B cell (primary cell): ENCODE measurements around the gene TBX4. TPM values are rescaled to one million over a fixed set of nuclear protein-coding genes. Genes with fewer than 3 reads are reported as not detected.

Experiments used
- ATAC-seq: fragments of 200-7000 bp; cut with Tn5 transposase; one replicate; pipeline ENCODE4 v1.10.0; 2021; ENCODE audit warnings: low read depth, mild to moderate bottlenecking, moderate number of reproducible peaks, moderate library complexity
- CTCF ChIA-PET: fragments of 350-600 bp; sonication (Branson Sonifier 250); formaldehyde crosslinking; loops from one replicate; lab custom pipeline; 2021; ENCODE audit warnings: antibody characterized with exemption, inconsistent platforms; lab: Charles Lee
- POLR2A ChIA-PET: fragments of 350-600 bp; sonication (Branson Sonifier 250); formaldehyde crosslinking; loops from one replicate; lab custom pipeline; 2021; ENCODE audit warnings: antibody characterized with exemption; lab: Charles Lee
- DNase-seq: peaks from one replicate; pipeline ENCODE4 v3.0.0; 2013
- H2AFZ ChIP-seq: 2 replicates; pipeline ENCODE4 v1.6.1; 2012; ENCODE audit warnings: mild to moderate bottlenecking, low read depth, low read length; ENCODE audit not compliant: insufficient read depth, poor library complexity, severe bottlenecking
- H3K27ac ChIP-seq, 2 donors: 1 replicate in 1 of 2; 2 replicates in 1 of 2; pipeline ENCODE4 v1.5.1; 2012 to 2013; ENCODE audit warnings: low read length in 2 of 2, mild to moderate bottlenecking in 2 of 2, moderate library complexity in 1 of 2
- H3K27me3 ChIP-seq, 4 experiments: fragments of 200-600 bp in 1 of 4; sonication (generic) in 1 of 4; replicated peaks in 1 of 4; 1 replicate in 2 of 4; 2 replicates in 2 of 4; pipeline versions ENCODE4 v1.6.1 to v1.7.0; 2013 to 2016; ENCODE audit warnings: low read length in 3 of 4, mild to moderate bottlenecking in 2 of 4, mixed read lengths in 1 of 4, moderate library complexity in 1 of 4; ENCODE audit not compliant: insufficient read depth in 4 of 4, control insufficient read depth in 3 of 4; ENCODE audit errors: control extremely low read depth in 1 of 4
- H3K36me3 ChIP-seq, 2 experiments: replicated peaks in 1 of 2; 1 replicate in 1 of 2; 2 replicates in 1 of 2; pipeline versions ENCODE4 v1.6.1 to v1.7.1; 2013; ENCODE audit warnings: low read length in 1 of 2; ENCODE audit not compliant: insufficient read depth in 2 of 2, control insufficient read depth in 1 of 2; ENCODE audit errors: control extremely low read depth in 1 of 2, extremely low read depth in 1 of 2
- H3K4me1 ChIP-seq, 2 donors: fragments of 200-600 bp in 1 of 2; sonication (generic) in 1 of 2; 1 replicate in 1 of 2; 2 replicates in 1 of 2; pipeline versions ENCODE4 v1.5.1 to v1.6.1; 2013 to 2017; ENCODE audit warnings: low read length in 2 of 2; ENCODE audit not compliant: control insufficient read depth in 2 of 2, insufficient read depth in 2 of 2
- H3K4me2 ChIP-seq: replicated peaks from 2 replicates; pipeline ENCODE3; 2012; ENCODE audit warnings: mild to moderate bottlenecking, low read depth, low read length; ENCODE audit not compliant: poor library complexity, severe bottlenecking
- H3K4me3 ChIP-seq, 5 experiments: fragments of 200-600 bp in 1 of 5; sonication (generic) in 1 of 5; 1 replicate in 3 of 5; 2 replicates in 2 of 5; pipeline versions ENCODE4 v1.5.1 to v1.7.0; 2011 to 2016; ENCODE audit warnings: low read length in 4 of 5, mild to moderate bottlenecking in 4 of 5, low read depth in 2 of 5, control low read depth in 1 of 5, moderate library complexity in 1 of 5; ENCODE audit not compliant: insufficient read depth in 1 of 5; ENCODE audit errors: control extremely low read depth in 1 of 5, extremely low read depth in 1 of 5
- H3K79me2 ChIP-seq: fragments of 200-600 bp; sonication (generic); one replicate; pipeline ENCODE4 v1.6.0; 2016; ENCODE audit warnings: low read length; ENCODE audit not compliant: control insufficient read depth, insufficient read depth
- H3K9ac ChIP-seq: fragments of 200-600 bp; sonication (generic); 2 replicates; pipeline ENCODE4 v1.6.1; 2017; ENCODE audit warnings: mild to moderate bottlenecking, low read length, moderate library complexity
- H3K9me3 ChIP-seq, 3 donors: one replicate each; pipeline versions ENCODE4 v1.6.1 to v1.7.1; 2013; ENCODE audit warnings: low read length in 2 of 3; ENCODE audit not compliant: control insufficient read depth in 2 of 3, insufficient read depth in 1 of 3; ENCODE audit errors: control extremely low read depth in 1 of 3
- H4K20me1 ChIP-seq: 2 replicates; pipeline ENCODE4 v1.6.0; 2012; ENCODE audit warnings: mild to moderate bottlenecking, low read length; ENCODE audit not compliant: insufficient read depth, control insufficient read depth, poor library complexity, severe bottlenecking
- H3K27ac Mint-ChIP-seq: one replicate; pipeline ENCODE4 v1.8.0; 2021; ENCODE audit warnings: mixed read lengths
- H3K27me3 Mint-ChIP-seq: one replicate; pipeline ENCODE4 v1.8.0; 2021; ENCODE audit warnings: mixed read lengths
- H3K4me1 Mint-ChIP-seq: one replicate; pipeline ENCODE4 v1.8.0; 2021; ENCODE audit warnings: mixed read lengths
- H3K4me3 Mint-ChIP-seq: one replicate; pipeline ENCODE4 v1.8.0; 2021; ENCODE audit warnings: mixed read lengths
- H3K9me3 Mint-ChIP-seq: one replicate; pipeline ENCODE4 v1.8.0; 2022; ENCODE audit warnings: mixed read lengths; ENCODE audit not compliant: insufficient read depth
- EZH2 ChIP-seq: IDR thresholded peaks from 2 replicates; pipeline ENCODE4 v1.6.1; 2012; ENCODE audit warnings: borderline replicate concordance, low read depth, mild to moderate bottlenecking, moderate library complexity, low read length; ENCODE audit not compliant: insufficient read depth, poor library complexity, severe bottlenecking
- whole genome bisulfite sequencing: methylation state at CpG from one replicate; pipeline ENCODE4 v1.1.5; 2013; ENCODE audit warnings: missing lambda C conversion rate; ENCODE audit not compliant: insufficient coverage; 5-methylcytosine and 5-hydroxymethylcytosine counted together
- intact Hi-C: fragments of 100-400 bp; cut with micrococcal nuclease; formaldehyde crosslinking; loops from one replicate; pipeline ENCODE4 v1.10.0; 2022
- polyA plus RNA-seq: library from polyadenylated mRNA; depleted of rRNA; stranded (reverse); fragments of >200 nt; gene quantifications from 2 replicates; pipeline ENCODE4 v1.2.3, GENCODE V29; 2012
- total RNA-seq, 2 donors: library from RNA; stranded (reverse); fragments of 120-200 nt in 1 of 2; gene quantifications; 1 replicate in 1 of 2; 2 replicates in 1 of 2; pipeline versions ENCODE4 v1.2.3 to v1.2.4, GENCODE V29; 2013 to 2022
- TF ChIP-seq, protein P1 (sequence below): fragments of 200-600 bp; IDR thresholded peaks from one replicate; pipeline ENCODE4 v1.8.0; 2022; ENCODE audit warnings: antibody characterized with exemption, mild to moderate bottlenecking

TBX4 gene
- total and polyA plus RNA-seq, 2 donors (not counting 1 experiment from before 2014, with no cell fraction given), result not detected

DNA sequence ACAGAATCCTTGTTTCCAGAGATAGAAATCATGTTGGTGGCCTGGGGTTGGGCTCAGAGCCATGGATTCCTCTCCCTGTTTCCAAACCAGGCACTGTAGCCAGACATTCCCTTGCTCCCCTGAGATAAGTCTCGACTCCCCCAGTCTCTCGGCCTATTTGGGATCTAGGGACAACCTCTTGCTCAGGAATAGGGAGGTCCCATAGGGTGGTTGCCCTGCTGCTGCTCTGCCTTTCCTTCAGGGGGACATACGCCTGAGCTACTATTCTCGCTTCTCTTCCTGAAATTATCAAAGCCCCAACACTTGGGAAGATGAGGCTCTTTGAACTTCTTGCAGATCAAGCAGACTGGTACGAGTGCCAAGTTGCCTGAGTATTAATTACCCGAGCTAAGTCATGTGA is 58.0 kb downstream of the TBX4 start:
- Histone ChIP-seq H3K4me1 (no peaks in the 10 kb centered on the region), H3K36me3 (no peaks in the 10 kb centered on the region), H3K4me3 (no peak overlapping the region), H3K9me3 (no peaks in the 10 kb centered on the region), H2AFZ (no peak overlapping the region), H3K9ac (no peak overlapping the region), H3K79me2 (no peaks in the 10 kb centered on the region), H3K27ac (no peak overlapping the region), H3K4me2 (no peak overlapping the region), H4K20me1 (no peaks in the 10 kb centered on the region), H3K27me3 (peaks cover 0 to 4% (median 1%) of the 10 kb centered on the region in 4 experiments)
- DNase-seq, result no peak
- intact Hi-C loops, result no loop called here
- ChIA-PET POLR2A (no interaction called here), CTCF (interaction anchor here (0.9 kb wide), 1 partner anchor 9 kb away, joined by 3 read pairs; no protein-coding TSS in a partner anchor)
- no peaks in the 10 kb centered on the region for H3K4me1 Mint-ChIP-seq
- 95% methylated on average over 6 of the region's 6 CpGs for WGBS
- no peaks in the 10 kb centered on the region for H3K9me3 Mint-ChIP-seq
- no peak for TF ChIP-seq EZH2
- TF ChIP-seq, protein P1, sequence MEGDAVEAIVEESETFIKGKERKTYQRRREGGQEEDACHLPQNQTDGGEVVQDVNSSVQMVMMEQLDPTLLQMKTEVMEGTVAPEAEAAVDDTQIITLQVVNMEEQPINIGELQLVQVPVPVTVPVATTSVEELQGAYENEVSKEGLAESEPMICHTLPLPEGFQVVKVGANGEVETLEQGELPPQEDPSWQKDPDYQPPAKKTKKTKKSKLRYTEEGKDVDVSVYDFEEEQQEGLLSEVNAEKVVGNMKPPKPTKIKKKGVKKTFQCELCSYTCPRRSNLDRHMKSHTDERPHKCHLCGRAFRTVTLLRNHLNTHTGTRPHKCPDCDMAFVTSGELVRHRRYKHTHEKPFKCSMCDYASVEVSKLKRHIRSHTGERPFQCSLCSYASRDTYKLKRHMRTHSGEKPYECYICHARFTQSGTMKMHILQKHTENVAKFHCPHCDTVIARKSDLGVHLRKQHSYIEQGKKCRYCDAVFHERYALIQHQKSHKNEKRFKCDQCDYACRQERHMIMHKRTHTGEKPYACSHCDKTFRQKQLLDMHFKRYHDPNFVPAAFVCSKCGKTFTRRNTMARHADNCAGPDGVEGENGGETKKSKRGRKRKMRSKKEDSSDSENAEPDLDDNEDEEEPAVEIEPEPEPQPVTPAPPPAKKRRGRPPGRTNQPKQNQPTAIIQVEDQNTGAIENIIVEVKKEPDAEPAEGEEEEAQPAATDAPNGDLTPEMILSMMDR, result no peak
- peaks cover 40% of the 10 kb centered on the region for H3K27me3 Mint-ChIP-seq
- H3K27ac Mint-ChIP-seq, result no peak overlapping the region
- H3K4me3 Mint-ChIP-seq, result no peak overlapping the region
- ATAC-seq, result no peak

DNA sequence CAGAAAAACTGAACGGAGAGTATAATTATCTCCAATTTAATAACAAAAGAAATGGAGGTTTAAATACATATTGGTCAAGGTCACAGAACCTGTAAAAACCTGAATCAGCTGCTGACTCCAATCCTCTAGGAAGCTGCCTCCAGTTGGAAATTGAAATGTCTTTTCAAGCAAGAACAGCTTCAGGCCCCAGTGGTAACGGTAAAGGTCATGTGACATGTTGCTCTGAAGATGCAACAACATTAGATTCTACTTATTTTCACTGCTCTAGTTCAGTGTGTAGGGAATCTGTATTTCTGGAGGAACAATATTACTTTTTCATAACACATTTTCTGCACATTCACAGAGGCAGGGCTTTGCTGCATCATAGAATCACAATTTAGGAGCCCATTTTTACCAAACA is 58.8 kb downstream of the TBX4 start:
- Mint-ChIP-seq H3K4me1 (no peaks in the 10 kb centered on the region), H3K9me3 (no peaks in the 10 kb centered on the region), H3K27ac (no peak overlapping the region), H3K4me3 (no peak overlapping the region), H3K27me3 (peaks cover 36% of the 10 kb centered on the region)
- ATAC-seq (no peak), DNase-seq (no peak)
- Histone ChIP-seq H3K27me3 (peaks cover 0 to 4% (median 0%) of the 10 kb centered on the region in 4 experiments), H3K4me2 (no peak overlapping the region), H3K9me3 (no peaks in the 10 kb centered on the region), H3K27ac (no peak overlapping the region), H3K4me3 (no peak overlapping the region), H3K4me1 (no peaks in the 10 kb centered on the region), H3K36me3 (no peaks in the 10 kb centered on the region), H3K9ac (no peak overlapping the region), H3K79me2 (no peaks in the 10 kb centered on the region), H2AFZ (no peak overlapping the region), H4K20me1 (no peaks in the 10 kb centered on the region)
- CTCF ChIA-PET, result interaction anchor here (0.9 kb wide), 1 partner anchor 8 kb away, joined by 3 read pairs; no protein-coding TSS in a partner anchor
- WGBS, result no CpG with 5 or more reads among the region's 2 CpGs
- POLR2A ChIA-PET, result no interaction called here
- intact Hi-C loops, result no loop called here
- TF ChIP-seq, protein P1, result no peak
- no peak for TF ChIP-seq EZH2
